COLO829 (cell line): ENCODE results near the gene OR4A47.
"Not testable (repeated sequence)": the region's sequence is repeated elsewhere in the genome, so short reads cannot be mapped to it uniquely, and the experiment has no call there.

Source experiments
- DNase-seq: peaks from one replicate; pipeline ENCODE4 v3.0.0; 2012; ENCODE audit warnings: low spot score

The OR4A47 gene, protein sequence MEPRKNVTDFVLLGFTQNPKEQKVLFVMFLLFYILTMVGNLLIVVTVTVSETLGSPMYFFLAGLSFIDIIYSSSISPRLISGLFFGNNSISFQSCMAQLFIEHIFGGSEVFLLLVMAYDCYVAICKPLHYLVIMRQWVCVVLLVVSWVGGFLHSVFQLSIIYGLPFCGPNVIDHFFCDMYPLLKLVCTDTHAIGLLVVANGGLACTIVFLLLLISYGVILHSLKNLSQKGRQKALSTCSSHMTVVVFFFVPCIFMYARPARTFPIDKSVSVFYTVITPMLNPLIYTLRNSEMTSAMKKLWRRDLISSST

DNA sequence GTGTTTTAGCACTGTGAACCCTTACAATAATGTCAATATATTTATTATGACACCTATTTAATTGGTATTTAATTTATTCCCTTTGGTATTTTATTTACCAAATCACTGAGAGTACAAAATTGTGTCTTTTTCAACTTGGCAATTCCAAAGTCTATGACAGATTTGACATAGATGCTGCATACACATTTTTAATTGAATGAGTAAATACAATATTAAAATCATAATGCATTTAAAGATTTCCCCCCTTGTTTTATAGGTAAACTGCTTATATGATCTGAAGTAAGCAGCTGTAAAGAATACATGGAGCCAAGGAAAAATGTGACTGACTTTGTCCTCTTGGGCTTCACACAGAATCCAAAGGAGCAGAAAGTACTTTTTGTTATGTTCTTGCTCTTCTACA lies at the start of gene OR4A47:
Gene OR4A47 (plus strand): TSS at position 301 of the 400 bp plus-strand sequence. CDS start 0 bp downstream, at position 301.
- not testable (repeated sequence) for DNase-seq

DNA sequence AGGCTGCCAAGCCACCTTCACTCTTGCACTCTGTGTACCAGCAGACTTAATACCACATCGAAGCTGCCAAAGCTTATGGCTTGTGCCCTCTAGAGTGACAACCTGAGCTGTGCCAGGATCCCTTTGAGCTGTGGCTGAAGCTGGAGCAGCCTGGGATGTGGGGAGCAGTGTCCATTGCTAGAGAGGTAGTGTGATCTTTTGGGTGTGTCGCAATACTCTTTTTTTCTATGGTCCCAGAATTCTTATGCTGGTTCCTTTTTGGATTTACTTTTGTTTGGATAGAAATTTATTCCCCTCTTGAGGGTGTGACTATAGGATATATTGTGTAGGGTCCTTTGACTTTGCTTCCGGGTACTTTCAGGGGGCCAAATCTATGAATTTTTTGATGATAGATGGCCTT lies 32.7 kb upstream of the OR4A47 start:
- DNase-seq = not testable (repeated sequence)

DNA sequence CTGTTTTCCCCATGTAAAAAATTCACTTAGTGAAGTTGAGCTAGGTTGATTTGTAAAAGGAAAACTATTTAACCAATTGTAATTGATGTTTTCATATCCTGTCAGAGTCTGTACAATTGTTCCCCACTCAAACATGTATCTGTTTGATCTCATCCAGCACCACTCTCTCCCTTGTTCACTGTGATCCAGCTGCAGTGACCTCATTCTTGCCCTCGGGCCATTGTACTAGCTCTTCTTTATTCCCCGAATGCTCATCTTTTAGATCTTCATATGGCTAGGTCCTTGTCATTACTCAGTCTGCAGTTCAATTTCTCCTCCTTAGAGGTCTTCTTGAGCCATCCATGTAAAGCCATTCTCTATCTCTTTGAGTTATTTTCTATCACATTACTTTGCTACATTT lies 14.6 kb upstream of the OR4A47 start:
- DNase-seq = peak; percentile 6

DNA sequence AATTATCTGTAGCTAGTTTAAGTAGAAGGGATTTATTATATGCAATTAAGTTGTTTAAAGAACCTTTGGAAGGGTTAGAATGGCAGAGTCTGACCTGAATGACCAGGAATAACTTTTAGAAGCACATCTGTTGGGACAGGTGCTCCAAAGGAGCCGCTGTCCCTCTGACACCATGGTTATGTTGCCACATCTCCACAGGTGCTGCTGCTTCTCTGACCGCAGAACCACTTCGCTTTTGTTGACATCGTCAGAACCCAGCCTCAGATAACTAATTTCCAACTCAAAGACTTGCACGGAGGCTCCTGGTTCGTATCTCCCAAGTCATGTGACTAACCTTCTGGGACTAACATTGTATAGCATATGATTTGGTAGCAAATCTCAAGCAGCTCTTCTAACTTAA lies 13.9 kb upstream of the OR4A47 start:
- not testable (repeated sequence) for DNase-seq

DNA sequence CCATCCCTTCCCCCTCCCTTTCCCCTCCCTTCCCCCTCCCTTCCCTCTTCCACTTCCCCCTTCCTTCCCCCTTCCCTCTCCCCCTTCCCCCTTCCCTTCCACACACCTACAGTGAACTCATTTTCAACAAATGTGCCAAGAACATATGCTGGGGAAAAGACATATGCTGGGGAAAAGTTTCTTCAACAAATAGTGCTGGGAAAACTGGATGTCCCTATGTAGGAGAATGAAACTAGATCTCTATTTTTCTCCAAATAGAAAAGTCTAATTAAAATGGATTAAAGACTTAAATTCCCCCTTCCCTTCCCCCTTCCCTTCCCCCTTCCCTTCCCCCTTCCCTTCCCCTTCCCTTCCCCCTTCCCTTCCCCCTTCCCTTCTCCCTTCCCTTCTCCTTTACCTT lies 17.6 kb downstream of the OR4A47 start:
- DNase-seq = not testable (repeated sequence)

DNA sequence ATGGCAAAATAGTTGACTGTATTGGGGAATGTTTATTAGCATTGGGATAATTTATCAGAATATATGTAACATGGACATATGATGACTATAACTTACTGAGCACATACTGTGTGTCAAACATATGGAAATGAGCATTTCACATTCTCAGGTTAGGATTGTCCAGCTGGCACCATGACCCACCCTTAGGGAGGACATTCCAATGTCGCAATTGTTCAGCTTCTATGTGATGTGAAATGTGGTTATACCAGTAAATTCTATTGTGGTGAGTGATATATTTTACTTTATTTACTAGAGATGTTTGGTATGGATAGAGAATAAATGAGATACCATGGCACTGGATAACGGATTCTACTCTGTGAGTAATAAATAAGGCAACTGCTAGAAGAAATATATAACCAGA lies 50.4 kb downstream of the OR4A47 start:
- no peak for DNase-seq
